ENCODE measurements around the gene BTBD8.

Gene BTBD8

DNA sequence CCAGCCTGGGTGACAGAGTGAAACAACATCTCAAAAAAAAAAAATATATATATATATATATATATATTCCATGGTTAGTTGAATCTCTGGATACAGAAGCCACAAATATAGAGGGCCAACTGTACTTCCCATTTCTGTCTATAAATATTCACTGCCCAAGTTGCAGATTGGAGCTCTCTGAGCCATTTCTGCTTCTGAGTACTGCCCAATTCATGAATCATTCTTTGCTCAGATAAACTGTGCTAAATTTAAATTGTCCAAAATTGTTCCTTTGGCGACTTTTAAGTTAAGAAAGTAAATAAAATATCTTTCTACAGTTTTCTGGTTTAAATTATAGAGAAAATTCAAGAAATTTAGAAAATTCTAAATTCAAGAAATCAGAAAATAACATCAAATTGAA lies 114.4 kb downstream of the BTBD8 start:
- DNase-seq = no peak

DNA sequence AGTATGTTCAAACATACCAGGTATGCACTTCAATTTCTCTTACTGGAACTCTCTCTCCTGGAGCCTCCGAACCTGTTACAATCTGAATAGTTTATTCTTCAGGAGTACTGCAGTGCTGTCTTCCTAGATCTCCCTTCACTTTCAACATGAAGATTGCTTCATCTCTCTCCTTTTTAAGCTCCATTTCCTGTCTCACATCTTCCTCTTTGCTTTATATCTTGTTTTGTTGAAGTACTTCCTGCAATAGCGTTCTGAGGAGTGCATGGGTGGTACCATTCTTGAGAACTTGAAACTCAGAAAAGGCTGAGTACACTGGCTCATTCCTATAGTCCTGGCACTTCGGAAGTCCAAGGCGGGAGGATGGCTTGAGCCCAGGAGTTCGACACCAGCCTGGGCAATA lies 121.8 kb downstream of the BTBD8 start:
- DNase-seq = no peak

DNA sequence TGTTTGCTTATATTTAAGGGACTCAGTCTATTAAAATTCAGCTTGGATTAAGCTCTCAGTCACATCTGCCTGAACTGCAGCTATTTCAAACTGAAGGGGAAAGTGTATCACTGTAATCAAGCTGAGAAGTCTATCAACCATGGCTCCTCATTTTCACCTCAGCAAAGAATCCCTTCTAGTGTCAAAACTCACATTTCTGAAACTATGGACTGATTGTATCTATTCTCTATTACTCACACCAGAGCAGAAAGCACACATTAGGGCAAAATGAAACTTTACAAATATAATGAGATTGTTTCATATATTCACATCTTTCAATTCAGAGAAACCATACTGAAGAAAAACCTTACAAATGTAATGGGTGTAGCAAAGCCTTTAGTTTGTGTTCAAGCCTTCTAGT lies 123.0 kb downstream of the BTBD8 start:
- DNase-seq = no peak

DNA sequence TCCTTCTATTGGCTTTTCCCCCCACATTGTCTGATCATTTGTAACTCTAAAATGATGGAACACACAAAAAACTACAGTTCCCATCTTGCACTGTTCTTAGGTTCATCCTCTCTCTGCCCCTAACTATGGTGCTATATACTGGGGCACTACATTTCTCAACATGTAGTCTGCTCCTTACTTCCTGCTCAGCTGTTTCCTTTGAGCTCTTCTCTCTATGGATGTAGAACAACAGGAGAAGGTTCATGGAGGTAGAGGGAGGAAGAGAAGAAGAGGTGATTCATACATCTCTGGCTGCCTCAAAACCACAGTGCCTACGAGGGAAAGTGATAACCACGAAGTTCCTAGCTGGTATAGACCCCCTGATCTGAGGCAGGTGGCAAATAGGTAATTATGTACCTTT lies 130.6 kb downstream of the BTBD8 start:
- DNase-seq = no peak

DNA sequence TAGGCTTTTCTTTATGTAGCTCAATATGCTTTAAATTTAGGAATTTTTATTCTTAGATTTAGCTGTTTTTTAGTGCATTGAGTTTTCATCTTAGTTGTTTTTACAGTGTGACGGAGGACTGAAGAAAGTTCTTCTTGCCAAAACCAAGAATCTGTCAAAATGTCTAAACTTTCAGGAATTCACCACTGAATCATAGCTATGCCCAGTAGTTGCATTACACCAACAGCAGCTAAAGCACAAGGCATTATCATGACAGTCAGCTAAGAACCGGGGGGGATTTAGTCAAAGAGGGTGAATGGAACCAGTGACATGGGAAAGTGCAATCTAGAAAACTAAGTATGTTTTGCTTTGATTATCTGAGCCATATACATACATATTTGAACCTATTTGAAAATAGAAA lies 131.0 kb downstream of the BTBD8 start:
- DNase-seq = no peak

DNA sequence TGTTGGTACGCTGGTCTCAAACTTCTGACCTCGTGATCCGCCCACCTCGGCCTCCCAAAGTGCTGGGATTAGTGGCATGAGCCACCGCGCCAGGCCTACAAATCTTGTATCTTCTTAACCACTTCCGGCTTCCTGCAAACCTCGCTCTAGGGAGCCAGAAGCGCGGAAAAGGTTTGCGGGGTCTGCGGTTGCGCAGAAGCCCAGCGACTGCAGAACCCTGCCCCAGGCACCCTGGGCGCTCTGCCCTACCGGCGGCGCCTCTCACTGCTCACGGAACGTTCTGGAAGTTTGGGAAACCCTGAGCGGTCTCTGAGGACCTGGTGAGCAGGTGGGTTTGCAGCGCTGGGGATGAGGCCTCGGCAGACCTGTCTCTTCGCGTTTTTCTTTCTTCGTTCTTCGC lies 137.6 kb downstream of the BTBD8 start, which contains the start of gene C1orf146:
TSS of gene C1orf146 (plus strand) at position 195 of the 400 bp plus-strand sequence. CDS start 13,506 bp downstream, outside the sequence.
- DNase-seq = no peak

DNA sequence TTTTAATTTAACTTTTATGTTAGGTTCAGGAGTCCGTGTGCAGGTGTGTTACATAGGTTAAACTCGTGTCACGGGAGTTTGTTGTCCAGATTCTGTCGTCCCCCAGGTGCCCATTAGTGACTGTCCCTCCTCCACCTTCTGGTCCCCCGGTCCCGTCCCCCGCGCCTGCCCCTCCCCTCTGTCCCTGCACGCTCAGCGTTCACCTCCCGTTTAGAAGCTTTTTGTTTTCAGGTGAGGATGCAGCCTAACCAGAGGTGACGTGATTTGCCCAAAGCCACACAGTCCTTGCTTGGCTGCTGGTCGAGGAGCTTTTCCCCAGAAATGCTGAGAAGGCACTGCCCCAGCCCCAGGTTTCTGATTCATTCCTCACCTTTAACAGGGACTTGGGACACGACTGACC lies 138.4 kb downstream of the BTBD8 start:
- no peak for DNase-seq

DNA sequence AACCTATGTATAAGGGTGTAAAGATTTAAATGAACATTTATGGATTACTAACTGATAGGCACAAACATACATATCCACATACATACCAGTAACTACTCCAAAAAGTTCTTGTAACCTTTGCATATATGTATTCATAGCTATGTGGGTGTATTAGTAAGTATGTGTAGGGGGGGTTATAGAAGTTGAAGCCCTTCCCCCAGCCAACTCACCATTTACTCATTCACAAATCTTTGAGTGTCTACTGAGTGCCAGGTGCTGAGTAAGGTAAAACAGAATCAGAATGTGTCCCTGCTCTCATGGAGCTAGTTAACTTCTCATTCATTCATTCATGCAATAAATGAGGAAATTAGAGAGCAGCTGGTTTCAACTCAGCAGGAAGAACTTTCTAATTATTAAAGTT lies 138.9 kb downstream of the BTBD8 start:
- no peak for DNase-seq

DNA sequence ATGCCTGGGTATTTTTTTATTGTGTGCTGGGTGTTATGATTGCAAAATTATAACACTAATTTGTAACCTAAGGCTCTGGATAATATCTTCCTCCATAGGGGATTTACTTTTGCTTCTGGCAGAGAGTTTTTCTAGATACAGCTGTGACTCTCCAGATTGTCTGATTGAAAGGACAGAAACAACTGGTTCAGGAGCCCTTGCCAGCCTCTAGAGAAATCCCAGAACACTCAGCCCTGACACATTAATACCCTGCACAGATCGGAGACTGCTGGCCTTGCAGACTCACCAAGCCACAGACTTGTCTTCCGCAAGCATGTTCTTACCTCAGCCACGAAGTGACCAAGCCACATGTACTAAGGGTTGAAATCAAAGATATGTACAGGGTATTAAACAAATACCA lies 148.3 kb downstream of the BTBD8 start:
- DNase-seq = no peak

DNA sequence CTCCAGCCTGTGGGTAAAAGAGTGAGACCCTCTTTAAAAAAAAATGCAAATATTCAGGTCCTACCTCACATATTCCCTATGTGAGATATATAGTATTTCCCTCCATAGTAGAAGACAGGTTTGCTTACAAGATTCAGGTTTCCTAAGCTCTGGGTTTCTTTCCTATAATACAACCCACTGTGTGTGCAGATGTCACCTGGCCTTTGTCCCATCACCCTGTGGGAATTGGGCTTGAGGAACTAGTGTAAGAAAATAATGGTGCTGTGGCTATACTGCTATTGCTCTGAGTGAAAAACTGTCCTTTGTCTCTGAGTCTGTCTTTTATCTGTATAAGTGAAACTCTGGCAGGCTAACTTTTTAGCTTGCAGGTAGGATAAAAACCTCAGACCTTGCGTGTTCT lies 150.6 kb downstream of the BTBD8 start:
- no peak for DNase-seq

Data from activated CD4-positive, alpha-beta T cell treated with anti-CD3 and anti-CD28 coated beads, Interleukin-2, amount 50 U/mL, for 4 hours (primary cell).